ENCODE results near the gene BFSP1. TPM values are rescaled to one million over a fixed set of nuclear protein-coding genes. Genes with fewer than 3 reads are reported as not detected.

Gene BFSP1
- total RNA-seq, 1 experiment from 2014 or later: 6.1 TPM

GRCh38 chr20:17545127-17545526, 13.9 kb upstream of the BFSP1 start:
- TF ChIP-seq, protein P1, sequence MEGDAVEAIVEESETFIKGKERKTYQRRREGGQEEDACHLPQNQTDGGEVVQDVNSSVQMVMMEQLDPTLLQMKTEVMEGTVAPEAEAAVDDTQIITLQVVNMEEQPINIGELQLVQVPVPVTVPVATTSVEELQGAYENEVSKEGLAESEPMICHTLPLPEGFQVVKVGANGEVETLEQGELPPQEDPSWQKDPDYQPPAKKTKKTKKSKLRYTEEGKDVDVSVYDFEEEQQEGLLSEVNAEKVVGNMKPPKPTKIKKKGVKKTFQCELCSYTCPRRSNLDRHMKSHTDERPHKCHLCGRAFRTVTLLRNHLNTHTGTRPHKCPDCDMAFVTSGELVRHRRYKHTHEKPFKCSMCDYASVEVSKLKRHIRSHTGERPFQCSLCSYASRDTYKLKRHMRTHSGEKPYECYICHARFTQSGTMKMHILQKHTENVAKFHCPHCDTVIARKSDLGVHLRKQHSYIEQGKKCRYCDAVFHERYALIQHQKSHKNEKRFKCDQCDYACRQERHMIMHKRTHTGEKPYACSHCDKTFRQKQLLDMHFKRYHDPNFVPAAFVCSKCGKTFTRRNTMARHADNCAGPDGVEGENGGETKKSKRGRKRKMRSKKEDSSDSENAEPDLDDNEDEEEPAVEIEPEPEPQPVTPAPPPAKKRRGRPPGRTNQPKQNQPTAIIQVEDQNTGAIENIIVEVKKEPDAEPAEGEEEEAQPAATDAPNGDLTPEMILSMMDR (conservative IDR thresholded peaks at IDR 0.05; ENCODE audit: low read depth, low read length): no peak
- no peak for TF ChIP-seq EZH2 (IDR thresholded peaks at IDR 0.05; ENCODE audit: borderline replicate concordance, low read depth, low read length, poor library complexity, severe bottlenecking)
- BruUV-seq (replicated peaks): no TSS peak
- Histone ChIP-seq H3K36me3 (ENCODE audit: insufficient read depth, low read length, poor library complexity, severe bottlenecking) (no peaks in the 10 kb centered on the region), H3K4me3 (ENCODE audit: low read depth, low read length, poor library complexity, severe bottlenecking) (no peak overlapping the region), H3K27ac (ENCODE audit: low read depth, low read length, poor library complexity, severe bottlenecking) (no peak overlapping the region), H3K27me3 (replicated peaks; ENCODE audit: insufficient read depth, low read depth, low read length, poor library complexity) (no peaks in the 10 kb centered on the region), H3K4me1 (ENCODE audit: insufficient read depth, low read length, poor library complexity, severe bottlenecking) (no peaks in the 10 kb centered on the region), H3K9me3 (ENCODE audit: low read depth, low read length, poor library complexity, severe bottlenecking) (no peaks in the 10 kb centered on the region)
- no peak for DNase-seq (ENCODE audit: low spot score)
- ChIA-PET CTCF (no interaction called here), POLR2A (ENCODE audit: low non-redundant PET) (no interaction called here)
- intact Hi-C loops (cut with micrococcal nuclease; ENCODE audit: unreplicated experiment): no loop called here

DNA sequence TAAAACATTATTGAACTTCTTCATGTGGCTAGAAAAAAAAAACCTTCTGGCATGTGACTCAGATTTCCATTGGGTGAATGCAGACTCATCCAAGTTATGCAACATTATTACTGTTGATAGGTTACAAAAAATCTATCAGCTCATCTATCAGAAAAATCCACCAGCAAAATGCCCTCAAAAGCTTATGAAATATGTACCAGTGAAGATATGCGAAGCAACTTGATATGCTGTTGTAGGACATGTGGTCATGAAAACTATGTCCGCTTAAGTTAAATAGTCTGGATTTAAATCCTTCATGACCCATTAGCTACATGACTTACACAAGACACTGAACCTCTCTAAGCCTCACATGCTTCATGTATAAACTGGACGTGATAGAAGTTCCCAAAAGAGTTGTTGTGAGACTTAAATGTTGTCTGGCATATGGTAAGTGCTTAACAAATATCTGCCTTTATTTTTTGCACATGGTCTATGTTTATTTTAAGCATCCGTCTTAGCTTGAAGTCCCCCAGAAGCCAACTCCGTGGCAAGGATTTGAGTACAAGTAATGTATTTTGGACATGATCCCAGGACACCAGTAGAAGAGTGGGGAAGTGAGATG, 12.5 kb upstream of the BFSP1 start:
- POLR2A ChIA-PET (ENCODE audit: low non-redundant PET): interaction anchor here (0.6 kb wide), 1 partner anchor 10 kb away, joined by 3 read pairs; no protein-coding TSS in a partner anchor
- CTCF ChIA-PET: no interaction called here
- TF ChIP-seq, protein P1 (conservative IDR thresholded peaks at IDR 0.05; ENCODE audit: low read depth, low read length): no peak
- no peak for TF ChIP-seq EZH2 (IDR thresholded peaks at IDR 0.05; ENCODE audit: borderline replicate concordance, low read depth, low read length, poor library complexity, severe bottlenecking)

GRCh38 chr20:17542993-17543412, 11.8 kb upstream of the BFSP1 start:
- H3K4me3 ChIP-seq (ENCODE audit: low read depth, low read length, poor library complexity, severe bottlenecking): no peak overlapping the region
- no peaks in the 10 kb centered on the region for H3K36me3 ChIP-seq (ENCODE audit: insufficient read depth, low read length, poor library complexity, severe bottlenecking)
- ChIA-PET CTCF (interaction anchor here (0.7 kb wide), 1 partner anchor 13 kb away, joined by 12 read pairs; no protein-coding TSS in a partner anchor), POLR2A (ENCODE audit: low non-redundant PET) (interaction anchor here (0.6 kb wide), 1 partner anchor 10 kb away, joined by 3 read pairs; no protein-coding TSS in a partner anchor)
- H3K9me3 ChIP-seq (ENCODE audit: low read depth, low read length, poor library complexity, severe bottlenecking): no peaks in the 10 kb centered on the region
- no peak for TF ChIP-seq EZH2 (IDR thresholded peaks at IDR 0.05; ENCODE audit: borderline replicate concordance, low read depth, low read length, poor library complexity, severe bottlenecking)
- TF ChIP-seq, protein P1 (conservative IDR thresholded peaks at IDR 0.05; ENCODE audit: low read depth, low read length): no peak
- H3K27me3 ChIP-seq (replicated peaks; ENCODE audit: insufficient read depth, low read depth, low read length, poor library complexity): no peaks in the 10 kb centered on the region
- no peak overlapping the region for H3K27ac ChIP-seq (ENCODE audit: low read depth, low read length, poor library complexity, severe bottlenecking)
- H3K4me1 ChIP-seq (ENCODE audit: insufficient read depth, low read length, poor library complexity, severe bottlenecking): peaks cover 6% of the 10 kb centered on the region
- no peak for DNase-seq (ENCODE audit: low spot score)
- intact Hi-C loops (cut with micrococcal nuclease; ENCODE audit: unreplicated experiment): no loop called here
- no TSS peak for BruUV-seq (replicated peaks)

More for the DNA sequence above, 12.5 kb upstream of the BFSP1 start:
- H3K9me3 ChIP-seq (ENCODE audit: low read depth, low read length, poor library complexity, severe bottlenecking): no peaks in the 10 kb centered on the region
- no peak overlapping the region for H3K4me3 ChIP-seq (ENCODE audit: low read depth, low read length, poor library complexity, severe bottlenecking)
- H3K36me3 ChIP-seq (ENCODE audit: insufficient read depth, low read length, poor library complexity, severe bottlenecking): no peaks in the 10 kb centered on the region
- intact Hi-C loops (cut with micrococcal nuclease; ENCODE audit: unreplicated experiment): no loop called here
- no peaks in the 10 kb centered on the region for H3K27me3 ChIP-seq (replicated peaks; ENCODE audit: insufficient read depth, low read depth, low read length, poor library complexity)
- DNase-seq (ENCODE audit: low spot score): no peak
- no peak overlapping the region for H3K27ac ChIP-seq (ENCODE audit: low read depth, low read length, poor library complexity, severe bottlenecking)
- peaks cover 2% of the 10 kb centered on the region for H3K4me1 ChIP-seq (ENCODE audit: insufficient read depth, low read length, poor library complexity, severe bottlenecking)
- no TSS peak for BruUV-seq (replicated peaks)

Measured in A673 (cell line).